OCI-LY3 (cell line): Measurements from ENCODE around the gene RILPL1.

Experiments used
- H2AFZ ChIP-seq: fragments of 200-600, 300-600 bp; shearing (Covaris generic); 2 replicates; pipeline ENCODE4 v1.6.0; 2014; ENCODE audit warnings: antibody characterized with exemption, low read depth, low read length
- H3K27ac ChIP-seq: fragments of 200-600, 300-600 bp; sonication (generic); 2 replicates; pipeline ENCODE4 v1.5.1; 2014; ENCODE audit warnings: mild to moderate bottlenecking, low read length, moderate library complexity, mixed read lengths
- H3K27me3 ChIP-seq: fragments of 200-600, 300-600 bp; sonication (generic); 2 replicates; pipeline ENCODE4 v1.6.1; 2014; ENCODE audit warnings: low read depth, low read length, mixed read lengths
- H3K36me3 ChIP-seq: fragments of 200-600, 300-600 bp; sonication (generic); replicated peaks from 2 replicates; pipeline ENCODE3; 2014; ENCODE audit warnings: low read depth, low read length, mixed read lengths
- H3K4me1 ChIP-seq: fragments of 300-600, 200-600 bp; sonication (generic); 2 replicates; pipeline ENCODE4 v1.6.1; 2014; ENCODE audit warnings: low read length, mixed read lengths
- H3K4me2 ChIP-seq: fragments of 200-600, 300-600 bp; sonication (generic); 2 replicates; pipeline ENCODE4 v1.6.1; 2014; ENCODE audit warnings: low read length, mixed read lengths
- H3K4me3 ChIP-seq: fragments of 300-600, 200-600 bp; sonication (generic); 2 replicates; pipeline ENCODE4 v1.5.1; 2014; ENCODE audit warnings: antibody characterized with exemption, mild to moderate bottlenecking, low read length, moderate library complexity
- H3K79me2 ChIP-seq: fragments of 300-600, 200-600 bp; shearing (Covaris generic); 2 replicates; pipeline ENCODE4 v1.6.1; 2014; ENCODE audit warnings: mild to moderate bottlenecking, low read length, mixed read lengths
- H3K9ac ChIP-seq: fragments of 300-600, 200-600 bp; shearing (Covaris generic); 2 replicates; pipeline ENCODE4 v1.6.0; 2014; ENCODE audit warnings: mild to moderate bottlenecking, low read length, moderate library complexity
- H3K9me3 ChIP-seq: fragments of 200-600, 300-600 bp; shearing (Covaris generic); 2 replicates; pipeline ENCODE4 v1.6.1; 2014; ENCODE audit warnings: low read length, mixed read lengths; ENCODE audit not compliant: insufficient read depth
- H4K20me1 ChIP-seq: fragments of 200-600, 300-600 bp; sonication (generic); 2 replicates; pipeline ENCODE4 v1.6.1; 2016; ENCODE audit warnings: low read length, mixed read lengths; ENCODE audit not compliant: insufficient read depth
- EZH2phosphoT487 ChIP-seq: fragments of 200-600 bp; shearing (Covaris generic); IDR thresholded peaks from 2 replicates; pipeline ENCODE4 v1.6.1; 2018; ENCODE audit warnings: antibody characterized with exemption, mixed run types, low read depth
- TF ChIP-seq, protein P1 (sequence below): fragments of 200-600, 300-600 bp; sonication (generic); IDR thresholded peaks from 2 replicates; pipeline ENCODE4 v1.5.1; 2014; ENCODE audit warnings: antibody characterized with exemption, low read length, low read depth

The RILPL1 gene

DNA sequence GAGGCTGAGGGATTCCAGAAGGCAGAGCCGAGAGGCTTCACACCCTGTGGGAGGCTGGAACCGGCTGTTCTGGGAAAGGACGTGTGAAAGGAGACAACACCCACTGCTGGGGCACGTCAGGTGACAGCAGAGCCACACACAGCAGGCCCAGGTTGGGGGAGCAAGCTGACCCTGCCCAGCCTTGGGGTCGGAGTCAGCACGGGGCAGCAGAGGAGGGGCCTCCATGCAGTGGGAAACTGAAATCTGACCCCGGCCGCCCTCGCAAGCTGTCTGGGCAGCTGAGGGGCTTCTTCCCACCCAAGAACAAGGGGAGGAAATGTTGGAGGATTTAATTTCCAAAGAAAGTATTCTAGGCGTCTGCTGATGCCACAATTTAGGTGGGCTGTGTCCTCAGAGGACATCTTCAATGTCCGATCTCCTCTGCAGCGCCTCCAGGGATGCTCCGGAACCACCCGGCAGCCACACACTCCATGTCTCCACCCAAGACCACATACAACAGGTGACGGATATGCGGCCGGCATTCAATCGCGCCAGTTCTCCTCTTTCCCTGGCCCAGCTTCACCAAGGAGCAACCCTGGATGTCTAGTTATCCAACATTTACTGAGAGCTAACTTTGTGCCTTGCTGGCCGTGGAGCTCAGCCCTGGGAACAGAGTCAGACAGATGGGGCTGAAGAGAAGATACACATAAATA lies 44.8 kb downstream of the RILPL1 start:
- Histone ChIP-seq H3K27me3 (no peaks in the 10 kb centered on the region), H4K20me1 (no peaks in the 10 kb centered on the region), H2AFZ (no peak overlapping the region), H3K36me3 (no peaks in the 10 kb centered on the region), H3K9ac (no peak overlapping the region), H3K79me2 (no peaks in the 10 kb centered on the region), H3K4me3 (no peak overlapping the region), H3K4me2 (no peak overlapping the region), H3K4me1 (peaks cover 9% of the 10 kb centered on the region), H3K9me3 (no peaks in the 10 kb centered on the region), H3K27ac (no peak overlapping the region)
- TF ChIP-seq EZH2phosphoT487: no peak
- TF ChIP-seq, protein P1, sequence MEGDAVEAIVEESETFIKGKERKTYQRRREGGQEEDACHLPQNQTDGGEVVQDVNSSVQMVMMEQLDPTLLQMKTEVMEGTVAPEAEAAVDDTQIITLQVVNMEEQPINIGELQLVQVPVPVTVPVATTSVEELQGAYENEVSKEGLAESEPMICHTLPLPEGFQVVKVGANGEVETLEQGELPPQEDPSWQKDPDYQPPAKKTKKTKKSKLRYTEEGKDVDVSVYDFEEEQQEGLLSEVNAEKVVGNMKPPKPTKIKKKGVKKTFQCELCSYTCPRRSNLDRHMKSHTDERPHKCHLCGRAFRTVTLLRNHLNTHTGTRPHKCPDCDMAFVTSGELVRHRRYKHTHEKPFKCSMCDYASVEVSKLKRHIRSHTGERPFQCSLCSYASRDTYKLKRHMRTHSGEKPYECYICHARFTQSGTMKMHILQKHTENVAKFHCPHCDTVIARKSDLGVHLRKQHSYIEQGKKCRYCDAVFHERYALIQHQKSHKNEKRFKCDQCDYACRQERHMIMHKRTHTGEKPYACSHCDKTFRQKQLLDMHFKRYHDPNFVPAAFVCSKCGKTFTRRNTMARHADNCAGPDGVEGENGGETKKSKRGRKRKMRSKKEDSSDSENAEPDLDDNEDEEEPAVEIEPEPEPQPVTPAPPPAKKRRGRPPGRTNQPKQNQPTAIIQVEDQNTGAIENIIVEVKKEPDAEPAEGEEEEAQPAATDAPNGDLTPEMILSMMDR: no peak

DNA sequence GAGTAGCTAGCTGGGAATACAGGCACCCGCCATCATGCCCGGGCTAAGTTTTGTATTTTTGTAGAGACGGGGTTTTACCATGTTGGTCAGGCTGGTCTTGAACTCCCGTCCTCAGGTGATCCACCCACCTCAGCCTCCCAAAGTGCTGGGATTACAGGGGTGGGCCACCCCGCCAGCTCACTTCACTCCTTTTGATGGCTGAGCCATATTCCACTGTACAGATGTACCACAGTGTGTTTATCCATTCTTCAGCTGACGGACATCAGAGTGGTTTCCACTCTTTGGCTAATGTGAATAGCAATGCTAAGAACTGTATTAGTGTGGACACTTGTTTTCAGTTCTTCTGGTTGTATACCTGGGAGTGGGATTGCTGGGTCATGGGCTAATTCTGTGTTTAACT lies 46.1 kb downstream of the RILPL1 start:
- H3K4me1 ChIP-seq: peaks cover 17% of the 10 kb centered on the region
- no peak overlapping the region for H2AFZ ChIP-seq
- H3K4me2 ChIP-seq: no peak overlapping the region
- H3K79me2 ChIP-seq: no peaks in the 10 kb centered on the region
- H3K9me3 ChIP-seq: no peaks in the 10 kb centered on the region
- H3K27ac ChIP-seq: no peak overlapping the region
- no peaks in the 10 kb centered on the region for H3K36me3 ChIP-seq
- TF ChIP-seq EZH2phosphoT487: no peak
- TF ChIP-seq, protein P1: no peak
- no peak overlapping the region for H3K9ac ChIP-seq
- no peaks in the 10 kb centered on the region for H4K20me1 ChIP-seq
- H3K27me3 ChIP-seq: no peaks in the 10 kb centered on the region
- H3K4me3 ChIP-seq: no peak overlapping the region

DNA sequence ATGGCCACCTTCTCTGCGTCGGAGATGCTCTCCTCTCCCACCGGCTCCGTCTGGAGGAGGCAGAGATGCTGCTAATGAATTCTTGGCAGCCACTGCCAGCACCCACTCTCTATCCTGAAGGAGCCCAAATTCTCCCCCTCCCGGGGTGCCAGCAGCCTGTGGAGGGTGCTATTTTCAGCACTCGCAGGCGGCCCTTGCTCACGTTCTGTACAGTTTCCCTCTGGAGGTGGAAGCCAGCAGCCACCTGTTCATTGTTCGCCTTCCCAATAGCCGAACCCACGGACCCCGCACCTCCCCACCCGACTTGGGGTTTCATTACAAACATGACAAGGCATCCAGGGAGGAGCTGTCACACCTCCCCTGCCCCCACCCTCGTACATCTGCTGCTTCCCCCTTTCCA lies 47.8 kb downstream of the RILPL1 start:
- no peak overlapping the region for H2AFZ ChIP-seq
- no peak overlapping the region for H3K4me3 ChIP-seq
- no peaks in the 10 kb centered on the region for H4K20me1 ChIP-seq
- H3K9ac ChIP-seq: no peak overlapping the region
- no peaks in the 10 kb centered on the region for H3K27me3 ChIP-seq
- no peaks in the 10 kb centered on the region for H3K36me3 ChIP-seq
- no peak overlapping the region for H3K4me2 ChIP-seq
- no peak overlapping the region for H3K27ac ChIP-seq
- TF ChIP-seq EZH2phosphoT487: no peak
- TF ChIP-seq, protein P1: no peak
- no peaks in the 10 kb centered on the region for H3K79me2 ChIP-seq
- no peaks in the 10 kb centered on the region for H3K9me3 ChIP-seq
- peaks cover 20% of the 10 kb centered on the region for H3K4me1 ChIP-seq

DNA sequence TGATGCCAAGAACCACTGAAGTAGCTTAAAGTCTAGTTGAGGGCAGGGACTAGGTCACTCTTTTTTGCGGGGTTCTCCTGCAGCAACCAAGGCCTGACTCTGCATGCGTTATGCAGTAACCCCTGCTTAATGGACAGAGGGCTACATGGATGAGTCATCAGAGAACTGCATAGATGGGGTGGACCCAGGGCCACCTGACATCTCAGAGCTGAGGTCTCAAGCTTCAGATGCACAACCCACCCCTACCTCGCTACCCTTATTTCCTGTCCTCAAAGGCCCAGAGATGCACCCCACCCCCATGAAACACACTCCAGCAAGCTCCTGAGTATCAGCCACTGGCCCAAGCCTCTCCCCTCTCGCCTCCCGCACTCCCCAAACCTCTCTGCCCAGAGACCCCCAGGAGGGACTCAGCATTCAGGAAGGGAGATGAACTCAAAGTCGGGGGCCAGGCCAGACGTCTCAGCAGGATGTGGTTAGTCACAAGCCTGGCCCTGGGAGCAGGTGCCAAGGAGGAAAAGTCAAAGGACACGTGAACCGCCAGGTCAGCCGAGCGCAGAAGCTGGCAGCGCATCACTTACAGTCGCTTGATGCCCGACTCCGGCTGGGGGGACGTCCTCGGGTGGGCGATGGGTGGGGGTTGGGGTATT lies 49.8 kb downstream of the RILPL1 start:
- H3K4me3 ChIP-seq: peak overlapping the region; percentile 29
- H3K27me3 ChIP-seq: no peaks in the 10 kb centered on the region
- no peak overlapping the region for H3K27ac ChIP-seq
- peak overlapping the region; percentile 72 for H3K4me2 ChIP-seq
- H3K36me3 ChIP-seq: no peaks in the 10 kb centered on the region
- TF ChIP-seq, protein P1: no peak
- TF ChIP-seq EZH2phosphoT487: no peak
- peak overlapping the region; percentile 25; the same call in 1 of the 2 replicates for H3K9ac ChIP-seq
- H3K4me1 ChIP-seq: peaks cover 25% of the 10 kb centered on the region
- H2AFZ ChIP-seq: peak overlapping the region; percentile 75
- H4K20me1 ChIP-seq: no peaks in the 10 kb centered on the region
- no peaks in the 10 kb centered on the region for H3K79me2 ChIP-seq
- H3K9me3 ChIP-seq: no peaks in the 10 kb centered on the region
